HG02610 (cell line): Measurements from ENCODE around the gene RPL5.

ENCODE experiments used
- ATAC-seq: cut with Tn5 transposase; IDR thresholded peaks from one replicate; pipeline ENCODE4 v1.9.1; 2021; ENCODE audit warnings: mild to moderate bottlenecking, moderate library complexity; ENCODE audit not compliant: unreplicated experiment

RPL5 gene

GRCh38 chr1:92817986-92818764 is 13.7 kb upstream of the RPL5 start:
- ATAC-seq, result no peak

GRCh38 chr1:92820024-92820423 is 11.8 kb upstream of the RPL5 start:
- no peak for ATAC-seq

- no peak for ATAC-seq
Measured at GRCh38 chr1:92820551-92820950, 11.3 kb upstream of the RPL5 start.

- ATAC-seq, result no peak
Measured at GRCh38 chr1:92822879-92823278, 9.0 kb upstream of the RPL5 start.

GRCh38 chr1:92826792-92827191 is 5.0 kb upstream of the RPL5 start:
- ATAC-seq, result no peak

GRCh38 chr1:92831368-92831761 is 475 bp upstream of the RPL5 start:
- ATAC-seq, result no peak

- ATAC-seq, result no peak
Measured at GRCh38 chr1:92832537-92833114, 786 bp downstream of the RPL5 start.

- no peak for ATAC-seq
Measured at GRCh38 chr1:92833840-92834239, 2.0 kb downstream of the RPL5 start.

- no peak for ATAC-seq
Measured at GRCh38 chr1:92834617-92835016, 2.8 kb downstream of the RPL5 start.

- no peak for ATAC-seq
Measured at GRCh38 chr1:92837062-92837461, 5.2 kb downstream of the RPL5 start.

- no peak for ATAC-seq
Measured at GRCh38 chr1:92838519-92838918, 6.7 kb downstream of the RPL5 start.

GRCh38 chr1:92839442-92839841 is 7.6 kb downstream of the RPL5 start:
- ATAC-seq, result no peak

- ATAC-seq, result no peak
Measured at GRCh38 chr1:92840600-92840999, 8.8 kb downstream of the RPL5 start.

GRCh38 chr1:92842082-92843045 is 10.5 kb downstream of the RPL5 start:
- no peak for ATAC-seq

GRCh38 chr1:92843046-92843423 is 11.2 kb downstream of the RPL5 start:
- no peak for ATAC-seq

GRCh38 chr1:92843429-92844352 is 11.9 kb downstream of the RPL5 start:
- ATAC-seq, result no peak

GRCh38 chr1:92844439-92844838 is 12.6 kb downstream of the RPL5 start:
- no peak for ATAC-seq

- ATAC-seq, result no peak
Measured at GRCh38 chr1:92845908-92846307, 14.1 kb downstream of the RPL5 start.

- ATAC-seq, result no peak
Measured at GRCh38 chr1:92848201-92848600, 16.4 kb downstream of the RPL5 start.

GRCh38 chr1:92850019-92850418 is 18.2 kb downstream of the RPL5 start:
- ATAC-seq, result no peak

GRCh38 chr1:92851729-92852128 is 19.9 kb downstream of the RPL5 start:
- no peak for ATAC-seq
